Heart left ventricle (tissue), 16 donors: ENCODE results near the gene SLC15A2. TPM values are rescaled to one million over a fixed set of nuclear protein-coding genes. Genes with fewer than 3 reads are reported as not detected.
A peak's percentile ranks its signal among the peaks of the same experiment; 100 is the strongest.
"Not testable (repeated sequence)": the region's sequence is repeated elsewhere in the genome, so short reads cannot be mapped to it uniquely, and the experiment has no call there.

Experiments
- ATAC-seq, 4 donors: fragments of 200-7000 bp; cut with Tn5 transposase; one replicate each; pipeline ENCODE4 v1.9.1; 2020 to 2022; ENCODE audit warnings: moderate library complexity in 4 of 4, mild to moderate bottlenecking in 3 of 4, moderate number of reproducible peaks in 1 of 4
- DNase-seq, 5 donors: peaks; one replicate each; pipeline ENCODE4 v3.0.0-alpha.2; 2020
- H3K27ac ChIP-seq, 12 donors: fragments of 200-600 bp; sonication (generic) in 4 of 12; one replicate each; pipeline versions ENCODE4 v1.5.0 to v1.8.0; 2016 to 2022; ENCODE audit warnings: mild to moderate bottlenecking in 2 of 12
- H3K27me3 ChIP-seq, 9 donors: fragments of 200-600 bp; sonication (generic) in 2 of 9; one replicate each; pipeline versions ENCODE4 v1.5.1 to v1.8.0; 2016 to 2022; ENCODE audit warnings: mild to moderate bottlenecking in 3 of 9
- H3K36me3 ChIP-seq, 9 donors: fragments of 200-600 bp; sonication (generic) in 2 of 9; one replicate each; pipeline versions ENCODE4 v1.5.0 to v1.8.0; 2018 to 2022; ENCODE audit warnings: mild to moderate bottlenecking in 2 of 9
- H3K4me1 ChIP-seq, 12 donors: fragments of 200-600 bp; sonication (generic) in 4 of 12; one replicate each; pipeline versions ENCODE4 v1.5.0 to v1.8.0; 2016 to 2022; ENCODE audit warnings: mild to moderate bottlenecking in 3 of 12
- H3K4me3 ChIP-seq, 12 donors: fragments of 200-600 bp; sonication (generic) in 4 of 12; one replicate each; pipeline versions ENCODE4 v1.5.0 to v1.8.0; 2017 to 2022; ENCODE audit warnings: mild to moderate bottlenecking in 9 of 12, moderate library complexity in 4 of 12
- H3K9me3 ChIP-seq, 12 donors: fragments of 200-600 bp; sonication (generic) in 4 of 12; one replicate each; pipeline versions ENCODE4 v1.5.0 to v1.8.0; 2016 to 2022; ENCODE audit warnings: mild to moderate bottlenecking in 1 of 12
- POLR2A ChIP-seq, 2 donors: fragments of 450-650 bp; IDR thresholded peaks; one replicate each; pipeline ENCODE4 v1.6.1; 2017; ENCODE audit warnings: antibody characterized with exemption in 2 of 2, mild to moderate bottlenecking in 2 of 2, moderate library complexity in 2 of 2
- WGBS, 4 donors: extraction: QIAGEN DNeasy Blood & Tissue Kit in 2 of 4; methylation state at CpG; one replicate each; pipeline versions ENCODE4 v1.1.5 to v1.1.7; 2013 to 2018; 5-methylcytosine and 5-hydroxymethylcytosine counted together
- intact Hi-C, 10 donors: fragments of 100-400 bp; cut with DNase I; formaldehyde crosslinking; loops; one replicate each; pipeline versions ENCODE4 v1.11.1 to v1.14.2; 2022
- long read RNA-seq, 3 donors: library from polyadenylated mRNA; unstranded; transcript quantifications; one replicate each; pipeline ENCODE4 v2.0.0, GENCODE V29; 2020 to 2021
- polyA plus RNA-seq, 2 donors: library from polyadenylated mRNA; stranded (reverse); fragments of 200-250 nt; gene quantifications; one replicate each; pipeline ENCODE4 v1.2.3, GENCODE V29; 2013
- total RNA-seq, 9 donors: library from RNA; depleted of rRNA in 2 of 9; stranded (reverse); fragments of >200 nt in 2 of 9; fragmentation: NEBNext Ultra II Directional in 3 of 9; extraction: Animal tissue kit (Norgen Biotek cat#: 25700) in 3 of 9; gene quantifications; one replicate each; pipeline versions ENCODE4 v1.1.0 to v1.2.4, GENCODE V29; 2016 to 2023
- TF ChIP-seq, protein P1 (sequence below), 12 donors: fragments of 200-600 bp; sonication (generic) in 4 of 12; IDR thresholded peaks; one replicate each; pipeline versions ENCODE4 v1.5.0 to v1.8.0; 2018 to 2022; ENCODE audit warnings: antibody characterized with exemption in 12 of 12, mild to moderate bottlenecking in 5 of 12
- donor health status: ischemic (EF 13 %, LVEDD 7.1; RV severe dilation, severe dysfunction).
- donor health status: healthy with polysubstance abuse.
- donor health status: DM: no; HTN: yes; CAD: no.
- donor health status: DM: no; HTN: no; CAD: no.
- donor health status: ischemic (EF 25% LVEDD 6.9; RV normal size, moderate dysfunction).
- donor health status: ischemic (EF 25% LVEDD 5.7; RV mildly dilated, moderate dysfunction).
- donor health status: healthy.
- donor health status: DM: yes; HTN: yes; CAD: no.
- donor health status: ischemic (EF 35%, LVEDD 5.7; RV mildly dilated, moderate dysfunction).
- donor health status: nonischemic (EF 11% LVEDD 7.7; RV severe dilation, severe dysfunction).
- donor health status: DM: yes; HTN: yes; CAD: no.
- donor health status: PGD.
- donor health status: ischemic (EF 29% LVEDD 5.4; RV normal size, mild dysfunction).
- donor health status: nonischemic (EF 23%, LVEDD 6.1; RV moderate dilation, normal function).

Gene SLC15A2
- total RNA-seq = 1 to 10 TPM; 1.4 to 7.6 (median 3.7) TPM
- polyA plus RNA-seq = 1 to 10 TPM in 1 of 2 donors, under 1 TPM in 1; 0.22 to 1.0 TPM
- long read RNA-seq, donor 1, full-length matches to known transcripts = 1 of 4 reads
- long read RNA-seq, donor 1, partial matches to known transcripts = 0 of 4 reads
- long read RNA-seq, donor 1, other reads (novel, unspliced or antisense) = 3 of 4 reads
- long read RNA-seq, donor 2 = 0 reads
- long read RNA-seq, donor 3, full-length matches to known transcripts = 1 of 3 reads
- long read RNA-seq, donor 3, partial matches to known transcripts = 0 of 3 reads
- long read RNA-seq, donor 3, other reads (novel, unspliced or antisense) = 2 of 3 reads

GRCh38 chr3:121894301-121894990, at the start of gene SLC15A2:
SLC15A2 (plus strand) TSS chr3:121894401; CDS start chr3:121894477, 76 bp downstream.
- H3K27me3 ChIP-seq = no peaks in the 10 kb centered on the region
- peak in 3 of 4 donors; percentile 64 to 81 (median 73) for ATAC-seq
- intact Hi-C loops = no loop called here
- peak in 4 of 5 donors; percentile 18 to 41 (median 28) for DNase-seq
- H3K4me1 ChIP-seq = peaks cover 0 to 17% (median 7%) of the 10 kb centered on the region in 12 donors
- H3K9me3 ChIP-seq = no peaks in the 10 kb centered on the region
- 7 to 18% (median 12%) methylated on average over 3 of the region's 3 CpGs for WGBS, 4 donors
- TF ChIP-seq, protein P1, sequence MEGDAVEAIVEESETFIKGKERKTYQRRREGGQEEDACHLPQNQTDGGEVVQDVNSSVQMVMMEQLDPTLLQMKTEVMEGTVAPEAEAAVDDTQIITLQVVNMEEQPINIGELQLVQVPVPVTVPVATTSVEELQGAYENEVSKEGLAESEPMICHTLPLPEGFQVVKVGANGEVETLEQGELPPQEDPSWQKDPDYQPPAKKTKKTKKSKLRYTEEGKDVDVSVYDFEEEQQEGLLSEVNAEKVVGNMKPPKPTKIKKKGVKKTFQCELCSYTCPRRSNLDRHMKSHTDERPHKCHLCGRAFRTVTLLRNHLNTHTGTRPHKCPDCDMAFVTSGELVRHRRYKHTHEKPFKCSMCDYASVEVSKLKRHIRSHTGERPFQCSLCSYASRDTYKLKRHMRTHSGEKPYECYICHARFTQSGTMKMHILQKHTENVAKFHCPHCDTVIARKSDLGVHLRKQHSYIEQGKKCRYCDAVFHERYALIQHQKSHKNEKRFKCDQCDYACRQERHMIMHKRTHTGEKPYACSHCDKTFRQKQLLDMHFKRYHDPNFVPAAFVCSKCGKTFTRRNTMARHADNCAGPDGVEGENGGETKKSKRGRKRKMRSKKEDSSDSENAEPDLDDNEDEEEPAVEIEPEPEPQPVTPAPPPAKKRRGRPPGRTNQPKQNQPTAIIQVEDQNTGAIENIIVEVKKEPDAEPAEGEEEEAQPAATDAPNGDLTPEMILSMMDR (IDR thresholded peaks at IDR 0.05) = no peak
- TF ChIP-seq POLR2A (IDR thresholded peaks at IDR 0.05) = no peak
- peaks cover 0 to 5% (median 0%) of the 10 kb centered on the region in 9 donors for H3K36me3 ChIP-seq
- H3K4me3 ChIP-seq = peak within 1 kb of the TSS in 9 of 12 donors; percentile 10 to 45 (median 27)
- peak within 1 kb of the TSS in 5 of 12 donors; percentile 8 to 38 (median 26) for H3K27ac ChIP-seq

GRCh38 chr3:121844892-121845291, 49.3 kb upstream of the SLC15A2 start:
- 94 to 97% (median 95%) methylated on average over 7 of the region's 7 CpGs for WGBS, 4 donors
- no peaks in the 10 kb centered on the region for H3K9me3 ChIP-seq
- H3K4me3 ChIP-seq = no peak overlapping the region
- ATAC-seq (no peak), DNase-seq (peak in 1 of 5 donors; percentile 2)
- H3K36me3 ChIP-seq = peaks cover 0 to 23% (median 0%) of the 10 kb centered on the region in 9 donors
- no peak overlapping the region for H3K27ac ChIP-seq
- no peaks in the 10 kb centered on the region for H3K27me3 ChIP-seq
- H3K4me1 ChIP-seq = no peaks in the 10 kb centered on the region
- TF ChIP-seq, protein P1 (IDR thresholded peaks at IDR 0.05) = no peak
- TF ChIP-seq POLR2A (IDR thresholded peaks at IDR 0.05) = no peak
- intact Hi-C loops = no loop called here

GRCh38 chr3:121852256-121852655, 41.9 kb upstream of the SLC15A2 start:
- H3K4me1 ChIP-seq = no peaks in the 10 kb centered on the region
- no peaks in the 10 kb centered on the region for H3K27me3 ChIP-seq
- no peak overlapping the region for H3K4me3 ChIP-seq
- intact Hi-C loops = loop anchor here in 1 of 10 donors (10.0 kb wide), 1 partner anchor 143 kb away; no protein-coding TSS in a partner anchor
- no peaks in the 10 kb centered on the region for H3K9me3 ChIP-seq
- ATAC-seq = no peak
- DNase-seq = no peak
- WGBS, 4 donors = 81 to 91% (median 90%) methylated on average over 2 of the region's 2 CpGs
- H3K27ac ChIP-seq = no peak overlapping the region
- H3K36me3 ChIP-seq = peaks cover 0 to 4% (median 0%) of the 10 kb centered on the region in 9 donors
- TF ChIP-seq, protein P1 (IDR thresholded peaks at IDR 0.05) = no peak

GRCh38 chr3:121855555-121855954, 38.6 kb upstream of the SLC15A2 start:
- Histone ChIP-seq H3K4me1 (no peaks in the 10 kb centered on the region), H3K27me3 (no peaks in the 10 kb centered on the region), H3K36me3 (peaks cover 0 to 7% (median 0%) of the 10 kb centered on the region in 9 donors), H3K4me3 (no peak overlapping the region), H3K9me3 (no peaks in the 10 kb centered on the region), H3K27ac (no peak overlapping the region)
- ATAC-seq = no peak
- no peak for DNase-seq
- TF ChIP-seq, protein P1 (IDR thresholded peaks at IDR 0.05) = peak in 6 of 12 donors; percentile 6 to 34 (median 26)
- TF ChIP-seq POLR2A (IDR thresholded peaks at IDR 0.05) = no peak
- intact Hi-C loops = loop anchor here in 1 of 10 donors (10.0 kb wide), 1 partner anchor 139 kb away; no protein-coding TSS in a partner anchor
- 36 to 46% (median 41%) methylated on average over 5 of the region's 5 CpGs for WGBS, 4 donors

GRCh38 chr3:121857778-121858177, 36.4 kb upstream of the SLC15A2 start:
- not testable (repeated sequence) for H3K9me3 ChIP-seq, ATAC-seq
- 80 to 99% (median 90%) methylated on average over 3 to 5 of the region's 5 CpGs for WGBS, 4 donors

GRCh38 chr3:121863247-121863646, 31.0 kb upstream of the SLC15A2 start:
- ATAC-seq, H3K4me1 ChIP-seq, H3K27me3 ChIP-seq, H3K4me3 ChIP-seq, intact Hi-C loops, H3K36me3 ChIP-seq: not testable (repeated sequence)
- Histone ChIP-seq H3K27ac (peak overlapping the region in 1 of 12 donors; percentile 61), H3K9me3 (peaks cover 0 to 13% (median 0%) of the 10 kb centered on the region in 12 donors)
- 95 to 97% (median 96%) methylated on average over 9 of the region's 9 CpGs for WGBS, 4 donors
- DNase-seq = peak in 1 of 5 donors; percentile 52

More at GRCh38 chr3:121857778-121858177, 36.4 kb upstream of the SLC15A2 start:
- H3K4me1 ChIP-seq, H3K27me3 ChIP-seq, H3K36me3 ChIP-seq, H3K4me3 ChIP-seq, H3K27ac ChIP-seq: not testable (repeated sequence)
- DNase-seq = peak in 1 of 5 donors; percentile 1
- intact Hi-C loops = loop anchor here in 1 of 10 donors (10.0 kb wide), 1 partner anchor 137 kb away; no protein-coding TSS in a partner anchor
